ENCODE measurements around the gene LCA5.

Gene LCA5

DNA sequence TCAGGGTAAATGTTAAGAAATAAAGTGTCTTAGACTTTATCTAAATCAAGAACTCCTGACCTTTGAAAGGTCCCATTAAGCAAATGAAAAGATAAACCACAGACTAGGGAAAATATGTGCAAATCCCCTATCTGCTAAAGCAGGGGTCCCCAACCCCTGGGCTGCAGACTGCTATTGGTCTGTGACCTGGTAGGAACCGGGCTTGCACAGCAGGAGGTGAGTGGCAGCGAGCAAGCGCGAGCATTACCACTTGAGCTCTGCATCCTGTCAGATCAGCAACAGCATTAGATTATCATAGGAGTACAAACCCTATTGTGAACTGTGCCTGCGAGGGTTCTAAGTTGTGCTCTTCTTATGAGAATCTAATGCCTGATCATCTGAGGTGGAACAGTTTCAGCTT is 42.4 kb downstream of the LCA5 start:
- Histone ChIP-seq H3K4me1 (ENCODE audit: low read length) (no peaks in the 10 kb centered on the region), H4K20me1 (ENCODE audit: insufficient read depth, low read length) (no peaks in the 10 kb centered on the region), H3K9me2 (replicated peaks; ENCODE audit: insufficient read depth, low read length) (no peaks in the 10 kb centered on the region), H3K79me2 (ENCODE audit: low read length) (no peaks in the 10 kb centered on the region), H3K27me3 (replicated peaks; ENCODE audit: insufficient read depth, low read length) (no peaks in the 10 kb centered on the region), H3K9ac (ENCODE audit: low read length) (no peak overlapping the region), H3K9me3 (replicated peaks; ENCODE audit: insufficient read depth, low read length) (no peaks in the 10 kb centered on the region), H3K36me3 (replicated peaks; ENCODE audit: insufficient read depth, low read length) (no peaks in the 10 kb centered on the region), H3F3A (ENCODE audit: insufficient read depth, low read length) (no peaks in the 10 kb centered on the region), H2AFZ (ENCODE audit: low read length) (no peak overlapping the region), H3K4me3 (ENCODE audit: low read length) (no peak overlapping the region), H3K4me2 (ENCODE audit: low read depth, low read length) (no peak overlapping the region), H3K27ac (ENCODE audit: low read length) (no peak overlapping the region)
- no peak for DNase-seq
- TF ChIP-seq EZH2 (optimal IDR thresholded peaks at IDR 0.05; ENCODE audit: low read depth, low read length): no peak
- TF ChIP-seq, protein P1, sequence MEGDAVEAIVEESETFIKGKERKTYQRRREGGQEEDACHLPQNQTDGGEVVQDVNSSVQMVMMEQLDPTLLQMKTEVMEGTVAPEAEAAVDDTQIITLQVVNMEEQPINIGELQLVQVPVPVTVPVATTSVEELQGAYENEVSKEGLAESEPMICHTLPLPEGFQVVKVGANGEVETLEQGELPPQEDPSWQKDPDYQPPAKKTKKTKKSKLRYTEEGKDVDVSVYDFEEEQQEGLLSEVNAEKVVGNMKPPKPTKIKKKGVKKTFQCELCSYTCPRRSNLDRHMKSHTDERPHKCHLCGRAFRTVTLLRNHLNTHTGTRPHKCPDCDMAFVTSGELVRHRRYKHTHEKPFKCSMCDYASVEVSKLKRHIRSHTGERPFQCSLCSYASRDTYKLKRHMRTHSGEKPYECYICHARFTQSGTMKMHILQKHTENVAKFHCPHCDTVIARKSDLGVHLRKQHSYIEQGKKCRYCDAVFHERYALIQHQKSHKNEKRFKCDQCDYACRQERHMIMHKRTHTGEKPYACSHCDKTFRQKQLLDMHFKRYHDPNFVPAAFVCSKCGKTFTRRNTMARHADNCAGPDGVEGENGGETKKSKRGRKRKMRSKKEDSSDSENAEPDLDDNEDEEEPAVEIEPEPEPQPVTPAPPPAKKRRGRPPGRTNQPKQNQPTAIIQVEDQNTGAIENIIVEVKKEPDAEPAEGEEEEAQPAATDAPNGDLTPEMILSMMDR (IDR thresholded peaks at IDR 0.05; ENCODE audit: low read length): no peak
- TF ChIP-seq EZH2phosphoT487 (IDR thresholded peaks at IDR 0.05; ENCODE audit: low read length): no peak

DNA sequence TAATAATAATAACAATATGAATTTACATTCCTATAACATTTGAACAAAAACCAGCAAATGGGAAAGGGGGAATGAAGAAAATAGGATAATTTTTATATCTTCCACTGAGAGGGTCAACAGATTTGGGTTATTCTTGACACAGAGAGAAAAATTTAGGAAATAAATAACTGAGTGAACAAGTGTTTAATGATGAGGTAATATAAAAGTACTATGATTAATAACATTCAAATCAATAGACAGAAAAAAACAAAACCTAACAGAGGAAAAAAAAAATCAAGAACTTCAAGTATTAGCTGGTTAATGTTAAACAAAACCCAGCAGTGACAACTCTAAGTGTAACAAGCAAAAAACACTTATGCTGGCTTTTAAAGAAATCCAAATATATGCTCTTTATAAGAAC is 66.5 kb downstream of the LCA5 start:
- H3K4me3 ChIP-seq (ENCODE audit: low read length): no peak overlapping the region
- H3K9ac ChIP-seq (ENCODE audit: low read length): no peak overlapping the region
- no peaks in the 10 kb centered on the region for H3K9me3 ChIP-seq (replicated peaks; ENCODE audit: insufficient read depth, low read length)
- no peak overlapping the region for H2AFZ ChIP-seq (ENCODE audit: low read length)
- H3K27me3 ChIP-seq (replicated peaks; ENCODE audit: insufficient read depth, low read length): no peaks in the 10 kb centered on the region
- no peaks in the 10 kb centered on the region for H4K20me1 ChIP-seq (ENCODE audit: insufficient read depth, low read length)
- no peaks in the 10 kb centered on the region for H3K36me3 ChIP-seq (replicated peaks; ENCODE audit: insufficient read depth, low read length)
- no peak overlapping the region for H3K4me2 ChIP-seq (ENCODE audit: low read depth, low read length)
- no peak for DNase-seq
- H3K27ac ChIP-seq (ENCODE audit: low read length): no peak overlapping the region
- H3K79me2 ChIP-seq (ENCODE audit: low read length): no peaks in the 10 kb centered on the region
- no peaks in the 10 kb centered on the region for H3F3A ChIP-seq (ENCODE audit: insufficient read depth, low read length)
- H3K4me1 ChIP-seq (ENCODE audit: low read length): no peaks in the 10 kb centered on the region
- no peak for TF ChIP-seq EZH2phosphoT487 (IDR thresholded peaks at IDR 0.05; ENCODE audit: low read length)
- no peaks in the 10 kb centered on the region for H3K9me2 ChIP-seq (replicated peaks; ENCODE audit: insufficient read depth, low read length)

DNA sequence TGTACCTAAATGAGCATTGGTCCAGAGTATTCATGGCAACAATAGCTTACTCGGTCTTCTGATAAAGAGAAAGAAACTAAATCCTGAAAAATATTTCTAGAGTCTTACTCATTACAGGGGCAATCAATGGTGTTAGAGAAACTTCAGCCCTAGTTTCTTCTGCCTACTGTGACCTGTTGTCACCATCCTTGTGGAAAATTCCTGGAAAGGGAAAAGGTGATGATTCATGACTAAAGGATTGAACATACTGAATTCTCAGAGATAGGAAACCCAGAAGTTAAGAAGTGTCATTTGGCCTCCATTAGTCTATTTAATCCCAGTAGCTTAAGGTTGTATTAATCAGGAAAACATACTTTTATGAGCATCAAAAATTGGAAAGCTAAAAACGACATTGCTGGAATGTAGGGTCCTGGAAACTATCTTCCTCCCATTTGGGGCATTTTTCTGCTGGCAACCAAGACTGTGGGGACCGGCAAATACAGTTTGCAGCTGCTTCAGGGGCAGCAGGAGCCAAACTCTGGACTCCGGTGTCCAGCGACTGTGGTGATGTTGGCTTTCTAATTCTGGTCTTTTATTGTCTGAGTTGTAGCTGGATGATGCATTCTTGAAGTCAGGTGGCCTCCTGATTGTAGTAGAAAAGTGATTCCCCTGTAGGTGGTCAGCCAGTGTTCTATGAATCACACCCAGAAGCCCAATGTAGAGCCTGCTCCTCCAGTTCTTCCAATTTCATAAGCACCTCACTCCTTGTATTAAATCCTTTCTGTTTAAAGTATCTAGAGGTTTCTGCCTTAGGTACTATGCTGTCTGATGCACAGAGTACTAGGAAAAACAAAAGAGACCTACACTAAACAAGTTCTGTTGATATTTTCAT is 67.6 kb downstream of the LCA5 start:
- no peak for DNase-seq
- no peaks in the 10 kb centered on the region for H3K79me2 ChIP-seq (ENCODE audit: low read length)
- H3K4me3 ChIP-seq (ENCODE audit: low read length): no peak overlapping the region
- TF ChIP-seq, protein P1 (IDR thresholded peaks at IDR 0.05; ENCODE audit: low read length): no peak
- no peak for TF ChIP-seq EZH2phosphoT487 (IDR thresholded peaks at IDR 0.05; ENCODE audit: low read length)
- TF ChIP-seq EZH2 (optimal IDR thresholded peaks at IDR 0.05; ENCODE audit: low read depth, low read length): no peak
- H3K4me2 ChIP-seq (ENCODE audit: low read depth, low read length): no peak overlapping the region
- no peaks in the 10 kb centered on the region for H3K4me1 ChIP-seq (ENCODE audit: low read length)
- H3K9ac ChIP-seq (ENCODE audit: low read length): no peak overlapping the region
- no peaks in the 10 kb centered on the region for H3K36me3 ChIP-seq (replicated peaks; ENCODE audit: insufficient read depth, low read length)
- no peak overlapping the region for H2AFZ ChIP-seq (ENCODE audit: low read length)
- no peak overlapping the region for H3K27ac ChIP-seq (ENCODE audit: low read length)
- H3K27me3 ChIP-seq (replicated peaks; ENCODE audit: insufficient read depth, low read length): no peaks in the 10 kb centered on the region
- H3F3A ChIP-seq (ENCODE audit: insufficient read depth, low read length): no peaks in the 10 kb centered on the region
- no peaks in the 10 kb centered on the region for H3K9me3 ChIP-seq (replicated peaks; ENCODE audit: insufficient read depth, low read length)
- H3K9me2 ChIP-seq (replicated peaks; ENCODE audit: insufficient read depth, low read length): no peaks in the 10 kb centered on the region
- H4K20me1 ChIP-seq (ENCODE audit: insufficient read depth, low read length): no peaks in the 10 kb centered on the region

DNA sequence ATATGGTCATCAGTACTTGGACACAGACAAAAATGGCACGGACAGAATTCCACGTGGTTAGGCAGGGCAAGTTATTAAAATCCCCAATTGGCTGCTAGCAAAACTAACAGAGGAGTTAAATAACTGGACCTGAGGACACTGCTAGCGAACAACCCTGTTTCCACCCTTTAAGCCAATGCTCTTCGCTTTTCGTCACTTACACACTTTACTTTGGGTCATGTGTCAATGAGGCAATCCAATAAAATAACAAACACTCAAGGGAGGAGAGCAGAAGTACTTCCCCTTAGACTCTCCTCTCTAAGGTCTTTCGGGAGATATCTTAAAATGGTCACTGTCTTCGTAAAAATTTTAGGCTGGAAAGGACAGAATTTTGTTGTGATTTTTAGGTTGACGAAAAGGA is 68.6 kb downstream of the LCA5 start:
- Histone ChIP-seq H3K9ac (ENCODE audit: low read length) (no peak overlapping the region), H3F3A (ENCODE audit: insufficient read depth, low read length) (no peaks in the 10 kb centered on the region), H2AFZ (ENCODE audit: low read length) (no peak overlapping the region), H3K79me2 (ENCODE audit: low read length) (no peaks in the 10 kb centered on the region), H3K4me2 (ENCODE audit: low read depth, low read length) (no peak overlapping the region), H3K36me3 (replicated peaks; ENCODE audit: insufficient read depth, low read length) (no peaks in the 10 kb centered on the region), H3K9me3 (replicated peaks; ENCODE audit: insufficient read depth, low read length) (no peaks in the 10 kb centered on the region), H4K20me1 (ENCODE audit: insufficient read depth, low read length) (no peaks in the 10 kb centered on the region), H3K4me1 (ENCODE audit: low read length) (no peaks in the 10 kb centered on the region), H3K27ac (ENCODE audit: low read length) (no peak overlapping the region), H3K9me2 (replicated peaks; ENCODE audit: insufficient read depth, low read length) (no peaks in the 10 kb centered on the region), H3K4me3 (ENCODE audit: low read length) (no peak overlapping the region), H3K27me3 (replicated peaks; ENCODE audit: insufficient read depth, low read length) (no peaks in the 10 kb centered on the region)
- TF ChIP-seq EZH2phosphoT487 (IDR thresholded peaks at IDR 0.05; ENCODE audit: low read length): no peak
- TF ChIP-seq, protein P1 (IDR thresholded peaks at IDR 0.05; ENCODE audit: low read length): no peak
- TF ChIP-seq EZH2 (optimal IDR thresholded peaks at IDR 0.05; ENCODE audit: low read depth, low read length): no peak
- DNase-seq: no peak

Data from MM.1S (cell line).